PFSK-1 (cell line): Measurements from ENCODE around the gene TTYH1.
A peak's percentile ranks its signal among the peaks of the same experiment; 100 is the strongest.

ENCODE experiments used
- FOXP2 ChIP-seq: optimal IDR thresholded peaks from 2 replicates; pipeline ENCODE3; 2011; ENCODE audit warnings: borderline replicate concordance, control low read depth, inconsistent platforms; ENCODE audit not compliant: insufficient read depth; ENCODE audit errors: extremely low read length, extremely low read depth
- POLR2AphosphoS5 ChIP-seq: IDR thresholded peaks from 2 replicates; pipeline ENCODE4 v1.6.1; 2012; ENCODE audit warnings: low read depth, mild to moderate bottlenecking, control low read depth, low read length, moderate library complexity
- REST ChIP-seq, 2 experiments: IDR thresholded peaks; 2 replicates each; pipeline versions ENCODE4 v1.6.1 to v1.8.0; 2011 to 2012; ENCODE audit warnings: low read depth in 2 of 2, low read length in 2 of 2, control low read depth in 1 of 2, inconsistent platforms in 1 of 2, mild to moderate bottlenecking in 1 of 2, moderate library complexity in 1 of 2; ENCODE audit not compliant: insufficient read depth in 1 of 2
- SIN3A ChIP-seq: IDR thresholded peaks from 2 replicates; pipeline ENCODE4 v1.6.1; 2012; ENCODE audit warnings: mild to moderate bottlenecking, low read length, moderate library complexity, borderline replicate concordance; ENCODE audit not compliant: insufficient read depth
- TAF1 ChIP-seq: IDR thresholded peaks from 2 replicates; pipeline ENCODE4 v1.6.1; 2012; ENCODE audit warnings: low read length, control low read depth, borderline replicate concordance; ENCODE audit not compliant: insufficient read depth

Gene TTYH1

GRCh38 chr19:54465426-54466109 is 50.3 kb downstream of the TTYH1 start:
- no peak for TF ChIP-seq POLR2AphosphoS5
- TF ChIP-seq FOXP2: no peak
- TF ChIP-seq TAF1: no peak
- TF ChIP-seq REST (IDR thresholded peaks at IDR 0.05; ENCODE audit: insufficient read depth in 1 of 2, low read depth in 2 of 2, low read length in 2 of 2): no peak
- TF ChIP-seq SIN3A: no peak

GRCh38 chr19:54469496-54469934 is 54.3 kb downstream of the TTYH1 start:
- TF ChIP-seq SIN3A: no peak
- 0 out of 4 replicates have a peak, but pooled peaks have one; percentile 40 to 43 for TF ChIP-seq REST (IDR thresholded peaks at IDR 0.05; ENCODE audit: insufficient read depth in 1 of 2, low read depth in 2 of 2, low read length in 2 of 2)
- no peak for TF ChIP-seq TAF1
- TF ChIP-seq FOXP2: no peak

DNA sequence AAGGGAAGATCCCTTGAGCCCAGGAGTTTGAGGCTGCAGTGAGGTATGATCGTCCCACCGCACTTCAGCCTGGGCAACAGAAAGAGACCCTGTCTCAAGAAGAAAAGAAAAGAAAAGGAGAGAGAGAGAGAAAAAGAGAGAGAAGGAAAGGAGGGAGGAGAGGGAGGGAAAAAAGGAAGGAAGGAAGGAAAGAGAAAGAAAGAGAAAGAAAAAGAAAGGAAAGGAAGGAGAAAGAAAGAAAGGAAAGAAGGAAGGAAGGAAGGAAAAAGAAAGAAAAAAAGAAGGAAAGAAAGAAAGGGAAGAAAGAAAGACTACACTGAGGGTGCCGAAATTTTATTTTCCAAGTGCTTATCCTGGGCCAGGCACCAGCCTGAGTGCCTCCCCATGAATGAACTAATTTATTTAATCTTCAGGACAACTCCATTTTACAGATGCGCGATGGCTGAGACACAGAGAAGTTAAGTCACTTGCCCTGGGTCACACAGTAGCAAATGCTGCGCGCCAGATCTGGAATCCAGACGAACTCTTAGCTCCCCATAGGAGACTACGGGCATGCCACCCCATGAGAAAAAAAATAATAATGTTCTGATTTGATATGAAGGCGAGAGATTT is 55.1 kb downstream of the TTYH1 start:
- no peak for TF ChIP-seq POLR2AphosphoS5
- TF ChIP-seq FOXP2: no peak
- no peak for TF ChIP-seq TAF1
- no peak for TF ChIP-seq REST (IDR thresholded peaks at IDR 0.05; ENCODE audit: insufficient read depth in 1 of 2, low read depth in 2 of 2, low read length in 2 of 2)
- no peak for TF ChIP-seq SIN3A

DNA sequence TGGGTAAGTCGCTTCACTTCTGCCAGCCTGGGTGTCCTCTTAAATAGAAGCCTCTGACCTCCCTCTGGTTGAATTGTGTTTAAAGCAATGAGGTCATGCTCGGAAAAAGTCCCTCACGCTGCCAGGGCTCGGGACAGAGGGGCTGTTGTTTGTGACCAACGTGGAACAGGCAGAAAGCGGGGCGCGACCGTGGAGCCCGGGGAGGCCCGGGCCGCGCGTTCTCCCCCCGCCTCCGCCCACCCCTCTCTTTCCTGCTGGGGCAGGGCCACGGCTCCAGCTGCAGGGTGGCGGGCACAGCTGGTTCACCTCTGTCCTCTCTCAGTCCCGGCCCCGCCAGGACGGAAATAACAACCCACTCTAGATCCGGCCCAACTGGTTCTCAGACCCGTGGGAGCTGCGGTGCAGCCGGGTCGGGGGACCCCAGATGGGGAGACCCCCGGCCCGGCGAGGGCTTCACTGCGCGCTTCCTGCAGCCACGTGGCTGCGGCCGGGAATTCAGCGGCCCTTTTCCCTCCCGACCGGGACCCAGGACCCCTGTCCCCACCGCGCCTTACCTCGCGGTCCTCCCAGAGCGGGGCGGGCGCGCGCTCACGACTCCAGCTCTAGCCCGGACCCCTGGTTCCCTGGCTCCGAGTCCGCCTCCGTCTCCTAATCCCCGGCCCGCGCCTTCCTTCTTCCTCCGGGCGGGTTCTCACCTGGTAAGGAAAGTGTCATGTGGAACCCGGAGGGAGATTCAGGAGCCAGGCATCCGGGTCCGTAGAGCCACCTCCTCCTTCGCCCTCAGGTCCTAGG is 55.9 kb downstream of the TTYH1 start:
- TF ChIP-seq FOXP2: no peak
- no peak for TF ChIP-seq TAF1
- no peak for TF ChIP-seq SIN3A

GRCh38 chr19:54473071-54473891 is 58.0 kb downstream of the TTYH1 start, which contains the start of gene CDC42EP5:
CDC42EP5 (minus strand) TSS chr19:54473296; CDS start chr19:54465547, 7,749 bp downstream.
- 0 out of 2 replicates have a peak, but pooled peaks have one; percentile 16 for TF ChIP-seq TAF1
- TF ChIP-seq POLR2AphosphoS5: no peak
- TF ChIP-seq SIN3A: peak; percentile 39; the same call in 1 of the 2 replicates
- TF ChIP-seq REST (IDR thresholded peaks at IDR 0.05; ENCODE audit: insufficient read depth in 1 of 2, low read depth in 2 of 2, low read length in 2 of 2): no peak
- no peak for TF ChIP-seq FOXP2
